ENCODE data around the gene SPOCD1.

The SPOCD1 gene

GRCh38 chr1:31804098-31804497 lies 11.7 kb downstream of the SPOCD1 start:
- no peak for DNase-seq (ENCODE audit: low read depth)
- H3K4me3 ChIP-seq (ENCODE audit: low read depth, low read length), result no peak overlapping the region

- no peak for DNase-seq (ENCODE audit: low read depth)
- no peak overlapping the region for H3K4me3 ChIP-seq (ENCODE audit: low read depth, low read length)
Observed at GRCh38 chr1:31803610-31804009, 12.2 kb downstream of the SPOCD1 start.

DNA sequence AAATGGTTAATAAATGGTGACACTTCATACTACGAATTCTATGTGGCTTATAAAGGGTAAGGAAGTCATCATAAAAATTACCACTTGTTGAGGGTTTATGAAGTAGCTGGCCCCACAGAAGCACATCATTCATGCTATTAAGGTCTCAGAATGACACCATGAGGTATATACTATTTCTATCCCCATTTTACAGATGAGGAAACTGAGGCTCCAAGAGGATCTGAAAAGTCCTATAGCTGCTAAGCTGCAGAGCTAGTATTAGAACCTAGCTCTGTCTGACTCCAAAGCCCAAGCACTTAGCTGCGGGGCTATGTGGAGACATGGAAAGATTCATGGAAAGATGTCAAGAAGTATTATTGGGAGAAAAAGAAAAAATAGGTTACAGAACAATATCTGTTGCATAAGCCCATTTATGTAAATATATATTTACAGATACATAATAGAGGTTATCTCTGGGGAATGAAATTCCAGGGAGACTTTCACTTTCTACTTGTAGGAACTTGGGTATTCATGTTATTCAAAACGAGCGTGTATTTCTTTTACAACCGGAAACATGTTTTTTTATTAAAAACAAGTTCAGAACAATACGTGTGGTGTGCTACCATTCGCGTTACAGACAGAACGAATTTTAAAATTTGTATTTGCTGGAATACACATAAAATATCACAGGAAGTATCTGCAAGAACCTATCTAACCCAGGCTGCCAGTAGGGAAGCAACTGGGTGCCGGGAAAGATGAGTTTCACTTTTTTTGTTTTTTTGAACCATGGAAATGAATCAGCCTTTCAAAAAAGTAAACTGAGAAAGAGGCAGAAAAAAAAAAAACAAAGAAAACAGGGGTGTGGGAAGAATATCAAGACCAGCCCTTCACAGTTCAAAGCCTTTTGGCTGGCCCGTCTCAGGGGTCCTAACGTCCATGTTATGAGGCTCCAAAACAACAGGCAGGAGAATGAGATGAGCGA lies 13.4 kb downstream of the SPOCD1 start:
- DNase-seq (ENCODE audit: low read depth), result no peak
- no peak overlapping the region for H3K4me3 ChIP-seq (ENCODE audit: low read depth, low read length)

GRCh38 chr1:31801458-31801857 lies 14.4 kb downstream of the SPOCD1 start:
- H3K4me3 ChIP-seq (ENCODE audit: low read depth, low read length), result no peak overlapping the region
- DNase-seq (ENCODE audit: low read depth), result no peak

DNA sequence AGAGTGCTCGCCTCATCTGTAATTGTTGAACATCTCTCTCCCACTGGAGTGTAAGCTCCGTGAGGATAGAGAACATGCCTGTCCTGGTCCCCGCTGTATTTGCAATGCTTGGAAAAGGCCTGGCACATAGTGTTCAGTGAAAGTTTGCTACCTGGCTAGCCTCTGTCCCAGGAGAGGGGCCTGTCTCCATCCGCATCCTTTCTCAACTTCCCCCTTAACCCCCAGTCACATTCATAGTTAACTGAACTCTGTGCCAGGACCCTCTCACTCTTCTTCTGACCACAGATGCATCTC lies 15.2 kb downstream of the SPOCD1 start:
- DNase-seq (ENCODE audit: low read depth), result no peak
- H3K4me3 ChIP-seq (ENCODE audit: low read depth, low read length), result no peak overlapping the region

- DNase-seq (ENCODE audit: low read depth), result no peak
- H3K4me3 ChIP-seq (ENCODE audit: low read depth, low read length), result no peak overlapping the region
Observed at GRCh38 chr1:31799895-31800673, 15.7 kb downstream of the SPOCD1 start.

DNA sequence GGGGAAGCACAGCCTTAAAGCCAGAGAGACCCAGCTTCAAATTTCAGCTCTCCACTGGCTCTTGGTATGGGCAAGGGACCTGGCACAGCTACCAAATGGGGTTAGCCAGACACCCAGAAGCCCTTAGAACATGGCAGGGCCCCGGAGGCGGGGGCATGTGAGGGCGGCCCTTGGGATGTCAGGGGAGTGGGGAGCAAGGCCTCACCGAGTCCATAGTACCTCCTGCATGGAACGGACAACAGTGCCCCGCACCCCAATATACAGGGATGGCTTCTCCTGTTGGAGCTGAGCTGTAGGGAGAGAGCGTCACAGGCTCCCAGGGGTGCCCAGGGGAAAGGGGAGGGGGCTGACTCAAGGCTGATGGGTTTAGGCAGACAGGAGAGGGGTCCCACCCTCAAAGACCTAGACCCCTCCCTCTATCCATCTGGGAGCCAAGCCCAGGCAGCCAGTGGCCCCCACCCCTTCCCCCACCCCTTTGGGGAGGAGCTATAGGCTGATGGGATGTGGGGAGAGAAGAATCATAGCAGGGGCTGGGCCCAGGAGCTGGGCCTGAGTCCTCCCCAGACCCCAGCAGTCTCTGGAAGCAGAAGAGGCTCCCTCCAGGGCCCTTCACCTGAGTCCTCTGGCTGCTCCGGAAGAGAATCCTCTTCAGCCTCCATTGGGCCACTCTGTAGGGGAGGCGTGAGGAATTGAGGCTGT lies 16.5 kb downstream of the SPOCD1 start:
- peak overlapping the region; percentile 69 for H3K4me3 ChIP-seq (ENCODE audit: low read depth, low read length)
- DNase-seq (ENCODE audit: low read depth), result no peak

DNA sequence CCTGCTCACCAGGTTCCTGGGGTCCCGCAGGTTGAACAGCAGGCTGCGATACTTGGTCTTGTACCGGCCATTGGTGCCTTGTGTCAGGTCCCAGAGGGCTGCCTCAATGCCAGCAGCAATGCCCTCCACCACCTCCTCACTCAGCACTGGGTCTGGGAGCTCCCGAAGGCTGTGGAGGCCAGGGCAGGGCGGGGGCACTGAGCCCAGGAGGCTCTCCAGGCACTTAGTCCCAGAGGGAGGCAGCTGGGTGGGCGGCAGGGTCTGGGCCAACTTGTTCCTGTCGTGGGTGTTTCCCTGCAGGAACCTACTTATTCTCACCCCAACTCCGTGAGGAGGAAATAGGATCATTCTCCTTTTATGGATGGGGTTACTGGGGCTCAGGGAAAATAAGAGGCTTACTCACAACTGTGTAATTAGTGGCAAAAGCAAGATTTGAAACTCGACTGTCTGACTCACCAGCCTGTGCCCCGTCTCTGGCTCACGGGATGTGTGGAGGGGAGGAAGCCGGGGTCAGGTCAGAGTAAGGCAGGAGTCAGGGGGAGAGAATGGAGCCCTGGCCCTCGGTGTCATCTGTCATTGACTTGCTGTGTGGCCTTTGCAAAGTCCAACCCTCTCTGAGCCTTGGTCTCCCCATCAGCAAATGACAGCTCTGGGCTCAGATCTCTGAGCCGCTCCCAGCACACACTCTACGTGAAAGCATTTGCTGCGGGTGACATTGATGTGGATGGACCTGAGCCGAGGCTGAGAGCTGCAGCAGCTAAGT lies 17.2 kb downstream of the SPOCD1 start:
- peak; percentile 84 for DNase-seq (ENCODE audit: low read depth)
- peak overlapping the region; percentile 69 for H3K4me3 ChIP-seq (ENCODE audit: low read depth, low read length)

DNA sequence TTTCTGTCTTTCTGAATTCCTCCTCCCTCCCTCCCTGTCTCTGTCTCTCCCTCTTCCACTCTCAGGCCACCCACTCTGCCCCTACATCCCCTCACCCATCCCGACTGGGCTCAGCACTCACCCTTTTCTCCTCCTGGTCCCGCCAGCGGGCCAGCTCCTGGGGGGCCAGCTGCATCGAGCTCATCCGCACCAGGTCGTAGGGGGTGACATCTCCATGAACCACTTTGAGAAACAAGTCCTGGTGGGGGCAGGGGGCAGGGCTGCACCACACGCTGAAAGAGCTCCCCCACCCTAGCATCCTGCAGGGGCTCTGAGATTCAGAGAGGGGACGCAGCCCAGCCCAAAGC lies 17.8 kb downstream of the SPOCD1 start:
- H3K4me3 ChIP-seq (ENCODE audit: low read depth, low read length), result peak overlapping the region; percentile 69
- DNase-seq (ENCODE audit: low read depth), result no peak

DNA sequence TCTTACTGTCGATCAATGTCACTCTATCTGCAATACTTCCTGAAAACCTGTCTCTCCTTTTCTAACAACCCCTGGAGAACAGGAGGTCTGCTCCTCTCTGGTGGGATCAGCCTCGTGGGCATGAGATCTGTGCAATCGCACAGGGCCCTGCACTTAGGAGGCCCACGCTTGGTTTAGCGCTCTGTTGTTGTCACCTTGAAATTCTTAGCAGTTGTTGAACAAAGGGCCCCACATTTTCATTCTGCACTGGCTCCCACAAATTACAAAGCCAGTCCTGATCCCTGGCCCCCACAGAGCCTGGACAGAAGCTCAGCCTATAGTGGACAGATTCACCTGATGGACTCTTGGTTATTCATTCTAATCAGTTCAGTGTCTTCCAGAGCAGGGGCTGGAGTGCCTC lies 18.6 kb downstream of the SPOCD1 start:
- no peak for DNase-seq (ENCODE audit: low read depth)
- peak overlapping the region; percentile 69 for H3K4me3 ChIP-seq (ENCODE audit: low read depth, low read length)

GRCh38 chr1:31796707-31797106 lies 19.1 kb downstream of the SPOCD1 start:
- DNase-seq (ENCODE audit: low read depth), result no peak
- H3K4me3 ChIP-seq (ENCODE audit: low read depth, low read length), result peak overlapping the region; percentile 69

DNA sequence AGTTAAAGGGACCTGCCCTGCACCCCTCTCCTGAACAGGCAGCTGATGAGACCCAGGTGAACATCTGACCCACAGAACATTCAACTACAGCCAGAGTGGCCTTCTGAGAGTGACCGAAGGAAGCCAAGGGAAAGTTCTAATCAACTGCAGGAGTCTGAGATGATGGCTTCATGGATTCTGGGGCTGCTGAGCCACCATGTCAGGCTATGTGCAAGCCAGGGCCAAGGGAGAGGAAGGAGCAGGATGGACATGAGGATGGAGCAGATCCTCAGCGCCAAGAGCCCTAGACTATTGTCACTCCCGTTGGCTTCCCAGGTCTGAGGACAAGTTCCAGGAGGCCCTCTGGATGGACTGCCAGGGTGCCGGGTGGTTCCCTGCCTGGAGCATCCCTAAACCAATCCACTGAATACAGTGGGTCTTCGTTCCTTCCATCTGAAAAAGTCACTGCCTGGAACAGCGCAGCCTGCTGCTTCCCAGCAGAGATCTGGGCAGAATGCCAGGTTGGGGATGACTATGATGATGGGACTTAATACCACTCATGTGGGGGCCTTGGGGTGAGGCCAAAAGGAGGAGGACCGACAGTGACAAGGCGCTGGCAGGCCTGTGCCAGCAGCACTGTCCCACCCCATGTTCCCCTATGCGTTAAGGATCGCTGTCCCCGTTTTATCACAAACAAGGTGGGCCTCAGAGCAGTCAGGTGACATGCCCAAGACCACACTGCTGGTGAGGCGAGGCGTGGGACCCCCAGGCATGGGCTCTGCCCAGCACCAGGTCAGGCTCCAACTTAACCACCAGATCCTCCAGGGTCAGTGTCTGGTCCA lies 19.8 kb downstream of the SPOCD1 start:
- peak; percentile 53 for DNase-seq (ENCODE audit: low read depth)
- H3K4me3 ChIP-seq (ENCODE audit: low read depth, low read length), result peak overlapping the region; percentile 69

GRCh38 chr1:31795096-31795675 lies 20.6 kb downstream of the SPOCD1 start:
- no peak for DNase-seq (ENCODE audit: low read depth)
- no peak overlapping the region for H3K4me3 ChIP-seq (ENCODE audit: low read depth, low read length)

GRCh38 chr1:31793586-31794285 lies 22.1 kb downstream of the SPOCD1 start:
- no peak for DNase-seq (ENCODE audit: low read depth)
- no peak overlapping the region for H3K4me3 ChIP-seq (ENCODE audit: low read depth, low read length)

DNA sequence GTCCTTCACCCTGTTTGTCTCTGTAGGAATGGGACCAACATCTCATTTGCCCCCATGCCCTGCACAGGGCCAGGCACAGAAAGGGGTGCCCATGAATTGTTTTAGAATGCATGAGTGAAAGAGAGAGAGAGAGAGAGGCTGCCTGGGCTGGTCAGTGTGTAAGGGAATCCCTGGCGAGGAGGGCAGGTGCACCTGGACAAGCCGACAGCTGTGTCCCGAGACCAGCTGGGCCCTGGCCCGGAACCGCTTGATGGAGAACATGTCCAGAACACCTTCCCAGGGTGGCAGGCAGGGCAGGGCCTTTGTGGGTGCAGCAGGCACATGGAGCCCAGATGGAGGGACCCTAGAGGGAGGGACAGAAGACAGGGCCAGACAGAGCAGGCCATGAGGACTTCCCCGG lies 22.7 kb downstream of the SPOCD1 start:
- no peak overlapping the region for H3K4me3 ChIP-seq (ENCODE audit: low read depth, low read length)

DNA sequence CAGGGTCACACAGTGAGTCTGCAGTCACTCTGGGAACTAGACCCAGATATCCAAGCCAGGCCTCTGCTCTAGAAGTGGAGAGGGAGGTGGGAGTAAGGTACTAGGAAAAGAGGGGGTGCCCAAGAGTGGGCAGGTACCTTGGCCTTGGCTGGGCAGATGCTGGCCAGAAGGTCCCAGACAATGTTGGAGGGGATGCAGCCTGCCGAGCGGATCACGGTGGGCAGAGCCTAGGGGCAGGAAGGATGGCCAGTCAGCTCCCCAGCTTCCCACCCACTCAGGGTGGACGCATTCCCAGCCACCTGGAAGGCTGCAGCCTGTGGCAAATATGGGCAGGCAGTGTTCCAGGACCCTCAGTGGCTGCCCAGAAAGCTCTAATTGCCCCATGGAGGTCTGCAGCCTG lies 23.3 kb downstream of the SPOCD1 start:
- DNase-seq (ENCODE audit: low read depth), result no peak
- H3K4me3 ChIP-seq (ENCODE audit: low read depth, low read length), result no peak overlapping the region

More for the DNA sequence above, 22.7 kb downstream of the SPOCD1 start:
- DNase-seq (ENCODE audit: low read depth), result no peak

DNA sequence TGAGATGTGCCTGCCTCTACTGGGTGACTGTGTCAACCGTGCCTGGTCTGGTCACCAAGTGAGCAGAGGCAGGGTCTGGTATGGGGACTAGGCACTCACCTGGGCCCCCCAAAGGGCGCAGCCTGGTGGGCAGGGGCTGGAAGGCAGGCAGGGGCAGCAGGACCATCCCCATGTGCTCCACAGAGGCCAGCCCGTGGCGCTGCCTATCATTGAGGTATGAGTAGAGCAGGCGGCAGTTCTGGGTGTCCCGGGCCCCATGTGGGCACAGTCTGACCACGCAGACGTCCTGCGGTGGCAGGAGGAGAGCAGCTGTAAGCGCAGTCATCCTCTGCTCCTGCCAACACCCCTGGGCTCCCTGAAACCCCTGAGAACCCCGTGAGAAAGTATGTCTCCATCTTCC lies 23.7 kb downstream of the SPOCD1 start:
- no peak overlapping the region for H3K4me3 ChIP-seq (ENCODE audit: low read depth, low read length)
- DNase-seq (ENCODE audit: low read depth), result no peak

Measured in skeletal muscle cell (primary cell).